ENCODE results near the gene DICER1. TPM values are rescaled to one million over a fixed set of nuclear protein-coding genes. Genes with fewer than 3 reads are reported as not detected.

Gene DICER1
- total RNA-seq, 1 experiment from 2014 or later, result 57.1 TPM

DNA sequence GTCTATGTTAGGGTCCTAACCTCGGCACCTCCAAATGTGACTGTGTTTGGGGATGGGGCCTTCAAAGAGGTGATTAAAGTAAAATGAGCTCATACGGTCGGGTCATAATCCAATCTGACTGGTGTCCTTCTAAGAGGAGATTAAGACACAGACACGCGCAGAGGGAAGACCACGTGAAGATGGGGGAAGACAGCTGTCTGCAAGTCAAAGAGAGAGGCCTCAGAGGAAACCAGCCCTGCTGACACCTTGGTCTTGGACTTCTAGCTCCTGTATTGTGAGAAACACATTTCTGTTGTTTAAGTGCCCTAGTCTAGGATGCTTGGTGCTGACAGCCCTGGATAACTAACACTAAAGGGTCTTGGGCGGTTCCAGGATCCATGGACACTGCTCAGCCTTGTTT, 109.6 kb downstream of the DICER1 start:
- Histone ChIP-seq H3K27ac (ENCODE audit: low read depth, low read length, poor library complexity, severe bottlenecking) (no peak overlapping the region), H3K36me3 (ENCODE audit: insufficient read depth, low read length, poor library complexity, severe bottlenecking) (no peaks in the 10 kb centered on the region), H3K9me3 (ENCODE audit: low read depth, low read length, poor library complexity, severe bottlenecking) (no peaks in the 10 kb centered on the region), H3K4me3 (ENCODE audit: low read depth, low read length, poor library complexity, severe bottlenecking) (no peak overlapping the region), H3K27me3 (replicated peaks; ENCODE audit: insufficient read depth, low read depth, low read length, poor library complexity) (no peaks in the 10 kb centered on the region), H3K4me1 (ENCODE audit: insufficient read depth, low read length, poor library complexity, severe bottlenecking) (no peaks in the 10 kb centered on the region)
- TF ChIP-seq, protein P1, sequence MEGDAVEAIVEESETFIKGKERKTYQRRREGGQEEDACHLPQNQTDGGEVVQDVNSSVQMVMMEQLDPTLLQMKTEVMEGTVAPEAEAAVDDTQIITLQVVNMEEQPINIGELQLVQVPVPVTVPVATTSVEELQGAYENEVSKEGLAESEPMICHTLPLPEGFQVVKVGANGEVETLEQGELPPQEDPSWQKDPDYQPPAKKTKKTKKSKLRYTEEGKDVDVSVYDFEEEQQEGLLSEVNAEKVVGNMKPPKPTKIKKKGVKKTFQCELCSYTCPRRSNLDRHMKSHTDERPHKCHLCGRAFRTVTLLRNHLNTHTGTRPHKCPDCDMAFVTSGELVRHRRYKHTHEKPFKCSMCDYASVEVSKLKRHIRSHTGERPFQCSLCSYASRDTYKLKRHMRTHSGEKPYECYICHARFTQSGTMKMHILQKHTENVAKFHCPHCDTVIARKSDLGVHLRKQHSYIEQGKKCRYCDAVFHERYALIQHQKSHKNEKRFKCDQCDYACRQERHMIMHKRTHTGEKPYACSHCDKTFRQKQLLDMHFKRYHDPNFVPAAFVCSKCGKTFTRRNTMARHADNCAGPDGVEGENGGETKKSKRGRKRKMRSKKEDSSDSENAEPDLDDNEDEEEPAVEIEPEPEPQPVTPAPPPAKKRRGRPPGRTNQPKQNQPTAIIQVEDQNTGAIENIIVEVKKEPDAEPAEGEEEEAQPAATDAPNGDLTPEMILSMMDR (conservative IDR thresholded peaks at IDR 0.05; ENCODE audit: low read depth, low read length), result no peak
- no peak for TF ChIP-seq EZH2 (IDR thresholded peaks at IDR 0.05; ENCODE audit: borderline replicate concordance, low read depth, low read length, poor library complexity, severe bottlenecking)
- ChIA-PET CTCF (no interaction called here), POLR2A (ENCODE audit: low non-redundant PET) (no interaction called here)
- BruUV-seq (replicated peaks), result no TSS peak
- no peak for DNase-seq (ENCODE audit: low spot score)
- intact Hi-C loops (cut with micrococcal nuclease; ENCODE audit: unreplicated experiment), result no loop called here

DNA sequence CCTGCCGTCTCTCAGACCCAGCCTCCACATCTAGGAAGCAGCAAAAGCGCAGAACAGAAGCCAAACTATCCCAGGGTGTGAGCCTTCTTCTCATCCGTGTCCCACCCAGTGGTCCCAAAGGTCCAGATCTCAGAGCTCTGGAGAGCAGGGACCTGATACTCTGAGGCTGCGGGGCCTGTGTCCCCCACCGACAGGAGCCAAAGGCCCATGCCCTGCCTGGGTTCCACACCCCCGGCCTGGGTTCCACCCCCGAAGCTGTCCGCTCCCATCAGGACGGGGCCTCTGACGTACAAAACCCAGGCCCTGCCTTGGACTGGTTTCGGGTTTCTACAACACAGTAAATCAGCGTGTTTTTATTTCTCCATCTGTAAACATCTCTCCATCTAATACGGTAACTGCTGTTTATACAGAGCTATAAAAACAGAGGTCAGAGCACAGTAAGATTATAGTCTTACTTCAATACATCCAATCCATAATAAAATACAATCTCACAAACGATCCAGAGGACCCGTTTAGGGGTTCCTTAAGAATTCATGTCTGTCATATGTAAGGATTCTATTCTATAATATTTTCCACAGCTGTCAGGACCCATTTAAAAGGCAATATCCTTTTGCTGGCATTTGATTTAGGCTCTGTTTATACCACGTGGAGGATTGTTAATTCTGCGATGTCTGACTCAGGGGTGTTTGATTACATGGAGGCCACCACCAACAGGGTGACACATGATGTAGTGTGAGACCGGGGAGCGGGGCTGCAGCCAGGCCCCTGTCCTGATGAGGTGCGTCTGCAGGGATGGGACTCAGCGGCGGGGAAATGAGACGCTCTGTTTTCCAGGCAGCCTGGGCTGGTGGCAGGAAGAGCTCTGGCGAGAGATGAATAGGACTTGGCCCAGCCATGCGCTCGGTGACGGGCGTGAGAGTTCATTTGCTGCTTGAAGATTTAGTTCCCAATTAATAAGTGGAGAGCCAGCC, 110.3 kb downstream of the DICER1 start:
- no peaks in the 10 kb centered on the region for H3K27me3 ChIP-seq (replicated peaks; ENCODE audit: insufficient read depth, low read depth, low read length, poor library complexity)
- BruUV-seq (replicated peaks), result no TSS peak
- no peak overlapping the region for H3K27ac ChIP-seq (ENCODE audit: low read depth, low read length, poor library complexity, severe bottlenecking)
- H3K4me1 ChIP-seq (ENCODE audit: insufficient read depth, low read length, poor library complexity, severe bottlenecking), result no peaks in the 10 kb centered on the region
- no peaks in the 10 kb centered on the region for H3K9me3 ChIP-seq (ENCODE audit: low read depth, low read length, poor library complexity, severe bottlenecking)
- no peaks in the 10 kb centered on the region for H3K36me3 ChIP-seq (ENCODE audit: insufficient read depth, low read length, poor library complexity, severe bottlenecking)
- no peak overlapping the region for H3K4me3 ChIP-seq (ENCODE audit: low read depth, low read length, poor library complexity, severe bottlenecking)
- POLR2A ChIA-PET (ENCODE audit: low non-redundant PET), result no interaction called here
- TF ChIP-seq EZH2 (IDR thresholded peaks at IDR 0.05; ENCODE audit: borderline replicate concordance, low read depth, low read length, poor library complexity, severe bottlenecking), result no peak
- TF ChIP-seq, protein P1 (conservative IDR thresholded peaks at IDR 0.05; ENCODE audit: low read depth, low read length), result no peak
- DNase-seq (ENCODE audit: low spot score), result no peak
- CTCF ChIA-PET, result no interaction called here
- intact Hi-C loops (cut with micrococcal nuclease; ENCODE audit: unreplicated experiment), result no loop called here

DNA sequence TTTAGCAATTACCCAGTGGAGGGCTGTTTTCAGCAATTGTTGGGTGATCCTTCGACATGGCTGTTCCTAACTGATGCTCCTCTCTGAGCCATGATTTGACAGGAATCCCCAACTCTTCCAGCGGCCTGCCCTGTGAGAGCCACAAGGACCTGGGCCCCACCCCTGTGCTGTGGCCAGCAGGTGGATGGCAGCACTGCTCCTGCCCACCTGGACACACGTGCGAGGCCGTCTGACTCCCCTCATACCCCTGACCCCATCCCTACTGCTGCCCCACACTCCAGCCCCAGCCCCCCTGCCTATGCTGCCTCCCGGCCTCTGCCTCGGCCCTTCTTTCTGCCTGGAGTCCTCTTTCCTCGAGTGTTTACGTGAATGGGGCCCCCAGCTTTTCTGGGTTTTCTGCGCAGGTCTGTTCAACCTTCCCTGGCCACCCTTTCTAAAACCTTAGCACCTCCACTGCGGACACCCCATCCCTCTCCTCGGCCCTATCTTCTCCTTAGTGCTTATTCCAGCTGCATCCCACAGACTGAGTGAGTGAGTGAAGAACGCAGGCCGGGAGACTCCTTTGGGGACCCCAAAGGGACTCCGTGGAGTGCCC, 111.4 kb downstream of the DICER1 start:
- CTCF ChIA-PET, result no interaction called here

More for the DNA sequence above, 111.4 kb downstream of the DICER1 start:
- TF ChIP-seq, protein P1 (conservative IDR thresholded peaks at IDR 0.05; ENCODE audit: low read depth, low read length), result no peak
- no peak for TF ChIP-seq EZH2 (IDR thresholded peaks at IDR 0.05; ENCODE audit: borderline replicate concordance, low read depth, low read length, poor library complexity, severe bottlenecking)
- intact Hi-C loops (cut with micrococcal nuclease; ENCODE audit: unreplicated experiment), result no loop called here
- DNase-seq (ENCODE audit: low spot score), result no peak
- BruUV-seq (replicated peaks), result no TSS peak
- H3K4me3 ChIP-seq (ENCODE audit: low read depth, low read length, poor library complexity, severe bottlenecking), result no peak overlapping the region
- no peaks in the 10 kb centered on the region for H3K36me3 ChIP-seq (ENCODE audit: insufficient read depth, low read length, poor library complexity, severe bottlenecking)
- H3K27ac ChIP-seq (ENCODE audit: low read depth, low read length, poor library complexity, severe bottlenecking), result no peak overlapping the region
- H3K4me1 ChIP-seq (ENCODE audit: insufficient read depth, low read length, poor library complexity, severe bottlenecking), result no peaks in the 10 kb centered on the region
- no peaks in the 10 kb centered on the region for H3K9me3 ChIP-seq (ENCODE audit: low read depth, low read length, poor library complexity, severe bottlenecking)
- POLR2A ChIA-PET (ENCODE audit: low non-redundant PET), result no interaction called here
- no peaks in the 10 kb centered on the region for H3K27me3 ChIP-seq (replicated peaks; ENCODE audit: insufficient read depth, low read depth, low read length, poor library complexity)
